ENCODE measurements around the gene GK.

DNA sequence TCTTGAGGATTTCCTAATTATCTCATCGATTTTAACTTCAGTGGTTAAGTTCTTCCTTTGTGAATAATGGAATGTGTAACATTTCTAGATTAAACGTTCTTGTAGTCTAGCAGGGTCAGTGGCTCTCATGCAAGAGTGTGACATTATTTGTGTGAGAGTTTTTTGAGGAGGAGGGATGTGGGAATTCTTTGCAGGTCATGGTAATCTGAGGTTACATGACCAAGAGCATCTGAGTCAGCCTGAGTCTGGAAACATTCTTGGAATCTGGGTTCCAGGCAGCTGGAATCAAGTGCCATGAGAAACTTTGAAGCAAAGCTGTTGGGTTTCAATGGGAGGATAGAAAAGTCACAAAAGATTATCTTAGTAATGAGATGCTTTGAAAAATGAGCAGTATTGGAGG is 49.5 kb downstream of the GK start:
- TF ChIP-seq FOXK2 (IDR thresholded peaks at IDR 0.05) (no peak), FOXA1 (IDR thresholded peaks at IDR 0.05) (no peak), SUZ12 (IDR thresholded peaks at IDR 0.05) (no peak), FOXM1 (IDR thresholded peaks at IDR 0.05; ENCODE audit: borderline replicate concordance) (no peak), BHLHE40 (IDR thresholded peaks at IDR 0.05; ENCODE audit: borderline replicate concordance) (no peak), TARDBP (IDR thresholded peaks at IDR 0.05) (no peak)

Data from HEK293T (cell line).